Fibroblast of skin of scalp (primary cell): ENCODE results near the gene PAN2. TPM values are rescaled to one million over a fixed set of nuclear protein-coding genes. Genes with fewer than 3 reads are reported as not detected.
"Not testable (repeated sequence)": the region's sequence is repeated elsewhere in the genome, so short reads cannot be mapped to it uniquely, and the experiment has no call there.

Source experiments
- DNase-seq: peaks from one replicate; pipeline ENCODE4 v3.0.0-alpha.2; 2013
- polyA plus RNA-seq, 2 experiments: library from polyadenylated mRNA; unstranded; fragments of 120-200 nt; gene quantifications; one replicate each; pipeline ENCODE4 v1.2.1, GENCODE V29; 2013; ENCODE audit not compliant: insufficient read length in 2 of 2

PAN2 gene, protein sequence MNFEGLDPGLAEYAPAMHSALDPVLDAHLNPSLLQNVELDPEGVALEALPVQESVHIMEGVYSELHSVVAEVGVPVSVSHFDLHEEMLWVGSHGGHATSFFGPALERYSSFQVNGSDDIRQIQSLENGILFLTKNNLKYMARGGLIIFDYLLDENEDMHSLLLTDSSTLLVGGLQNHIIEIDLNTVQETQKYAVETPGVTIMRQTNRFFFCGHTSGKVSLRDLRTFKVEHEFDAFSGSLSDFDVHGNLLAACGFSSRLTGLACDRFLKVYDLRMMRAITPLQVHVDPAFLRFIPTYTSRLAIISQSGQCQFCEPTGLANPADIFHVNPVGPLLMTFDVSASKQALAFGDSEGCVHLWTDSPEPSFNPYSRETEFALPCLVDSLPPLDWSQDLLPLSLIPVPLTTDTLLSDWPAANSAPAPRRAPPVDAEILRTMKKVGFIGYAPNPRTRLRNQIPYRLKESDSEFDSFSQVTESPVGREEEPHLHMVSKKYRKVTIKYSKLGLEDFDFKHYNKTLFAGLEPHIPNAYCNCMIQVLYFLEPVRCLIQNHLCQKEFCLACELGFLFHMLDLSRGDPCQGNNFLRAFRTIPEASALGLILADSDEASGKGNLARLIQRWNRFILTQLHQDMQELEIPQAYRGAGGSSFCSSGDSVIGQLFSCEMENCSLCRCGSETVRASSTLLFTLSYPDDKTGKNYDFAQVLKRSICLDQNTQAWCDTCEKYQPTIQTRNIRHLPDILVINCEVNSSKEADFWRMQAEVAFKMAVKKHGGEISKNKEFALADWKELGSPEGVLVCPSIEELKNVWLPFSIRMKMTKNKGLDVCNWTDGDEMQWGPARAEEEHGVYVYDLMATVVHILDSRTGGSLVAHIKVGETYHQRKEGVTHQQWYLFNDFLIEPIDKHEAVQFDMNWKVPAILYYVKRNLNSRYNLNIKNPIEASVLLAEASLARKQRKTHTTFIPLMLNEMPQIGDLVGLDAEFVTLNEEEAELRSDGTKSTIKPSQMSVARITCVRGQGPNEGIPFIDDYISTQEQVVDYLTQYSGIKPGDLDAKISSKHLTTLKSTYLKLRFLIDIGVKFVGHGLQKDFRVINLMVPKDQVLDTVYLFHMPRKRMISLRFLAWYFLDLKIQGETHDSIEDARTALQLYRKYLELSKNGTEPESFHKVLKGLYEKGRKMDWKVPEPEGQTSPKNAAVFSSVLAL
- 22.0 TPM for polyA plus RNA-seq (2013, experiment 1 of 2; ENCODE audit: insufficient read length)
- polyA plus RNA-seq (2013, experiment 2 of 2; ENCODE audit: insufficient read length): 22.8 TPM

DNA sequence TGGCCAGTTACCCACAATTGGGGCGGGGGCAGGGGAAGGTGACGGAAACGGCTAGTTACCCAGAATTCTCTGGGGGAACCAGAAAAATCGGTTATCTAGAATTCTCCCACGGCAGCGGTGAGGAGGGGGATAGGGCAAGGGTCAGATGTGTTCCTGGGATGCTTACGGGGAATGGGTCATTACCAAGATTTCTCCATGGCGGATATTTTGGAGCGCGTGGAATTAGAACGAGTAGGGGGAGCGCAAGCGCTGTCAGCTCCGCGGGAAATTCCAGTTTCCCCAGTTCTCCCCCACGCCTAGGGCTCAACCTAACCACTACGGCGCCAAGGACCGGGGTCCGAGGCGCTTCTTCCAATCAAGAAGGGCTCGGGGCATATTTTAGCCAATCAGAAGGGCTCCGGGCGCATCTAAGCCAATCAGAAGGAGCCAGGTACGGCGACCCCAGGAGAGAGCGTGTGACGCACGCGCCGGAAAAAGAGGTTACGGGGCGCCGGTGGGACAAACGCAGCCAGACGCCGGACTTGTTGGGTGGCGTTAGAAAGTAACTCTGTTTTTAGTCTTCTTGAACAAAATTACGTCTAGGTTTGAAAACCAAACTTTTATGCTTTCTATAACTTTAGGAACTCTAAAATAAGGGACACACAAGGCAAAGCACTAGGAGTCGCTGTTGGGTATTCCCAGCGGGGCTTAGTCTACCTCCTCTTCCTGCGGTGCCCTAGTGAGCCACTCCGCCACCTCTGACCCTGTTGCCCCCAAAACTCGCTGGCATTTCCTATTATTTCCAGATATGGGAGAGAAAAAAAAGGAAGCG is at the start of gene PAN2:
Gene PAN2, minus strand, starts transcription at position 322 of the 811 bp plus-strand sequence. CDS start 906 bp downstream, outside the sequence.
- peak; percentile 98 for DNase-seq

DNA sequence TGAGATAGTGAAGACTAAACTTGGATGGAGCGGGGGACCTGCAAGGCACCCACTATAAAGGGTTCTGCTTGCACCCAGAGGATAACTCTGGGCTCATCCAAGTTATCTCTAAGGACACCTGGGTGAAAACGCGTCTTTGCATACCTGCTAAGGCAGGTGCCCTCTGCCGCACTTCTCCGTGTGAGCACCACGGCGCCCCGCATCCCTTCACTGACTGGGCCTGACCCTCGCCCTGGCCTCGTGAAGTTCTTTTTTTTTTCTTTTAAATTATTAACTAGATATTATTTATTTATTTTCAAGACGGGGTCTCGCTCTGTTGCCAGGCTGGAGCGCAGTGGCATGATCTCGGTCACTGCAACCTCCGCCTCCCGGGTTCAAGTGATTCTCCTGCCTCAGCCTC is 48.8 kb upstream of the PAN2 start:
- DNase-seq: no peak

DNA sequence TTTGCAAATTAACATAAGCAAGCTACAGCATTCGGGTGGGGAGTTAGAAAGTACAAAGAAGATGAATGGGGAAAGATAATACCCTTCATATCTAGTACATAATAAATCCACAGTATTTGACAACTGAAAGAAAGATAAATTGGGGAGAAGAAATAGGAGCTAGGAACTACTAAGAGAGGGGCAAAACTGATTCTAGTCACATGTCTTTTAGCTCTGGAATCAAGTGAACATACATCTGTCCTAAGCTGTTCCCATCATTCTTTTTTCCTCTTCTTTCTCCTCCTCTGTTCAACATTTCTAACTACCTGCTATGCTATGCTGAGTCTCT is 44.2 kb upstream of the PAN2 start:
- DNase-seq: no peak

DNA sequence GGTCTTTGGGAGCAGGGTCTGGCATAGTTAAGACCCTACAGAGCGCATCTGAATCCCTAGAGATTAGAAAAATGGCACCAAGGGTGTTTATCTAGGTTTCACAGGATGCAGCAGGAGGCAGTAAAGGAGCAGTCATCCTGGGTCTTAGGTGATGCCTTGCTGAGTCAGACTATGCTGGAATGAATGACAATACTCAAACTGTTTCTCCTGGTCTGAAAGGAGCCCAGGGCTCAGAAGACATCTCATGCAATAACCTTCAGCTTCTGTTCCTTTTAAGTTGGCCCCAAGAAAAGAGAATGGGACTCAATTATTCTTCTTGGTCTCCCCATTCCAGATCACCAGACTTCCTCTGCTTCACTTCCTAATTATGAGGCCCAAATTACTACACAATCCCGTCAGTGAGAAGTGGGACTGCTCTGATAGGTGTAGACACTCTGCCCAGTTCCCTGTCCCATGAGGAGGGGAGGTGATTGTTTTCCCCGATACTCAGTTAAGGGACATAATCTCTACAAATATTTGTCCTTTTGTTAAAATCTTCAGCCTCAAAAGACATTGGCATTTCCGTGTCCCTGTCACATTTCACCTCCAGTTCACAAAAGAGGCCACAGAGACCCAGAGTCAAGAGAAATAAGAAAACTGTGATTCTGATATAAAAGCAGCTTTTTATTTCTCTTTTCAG is 43.6 kb upstream of the PAN2 start:
- DNase-seq: peak; percentile 10

DNA sequence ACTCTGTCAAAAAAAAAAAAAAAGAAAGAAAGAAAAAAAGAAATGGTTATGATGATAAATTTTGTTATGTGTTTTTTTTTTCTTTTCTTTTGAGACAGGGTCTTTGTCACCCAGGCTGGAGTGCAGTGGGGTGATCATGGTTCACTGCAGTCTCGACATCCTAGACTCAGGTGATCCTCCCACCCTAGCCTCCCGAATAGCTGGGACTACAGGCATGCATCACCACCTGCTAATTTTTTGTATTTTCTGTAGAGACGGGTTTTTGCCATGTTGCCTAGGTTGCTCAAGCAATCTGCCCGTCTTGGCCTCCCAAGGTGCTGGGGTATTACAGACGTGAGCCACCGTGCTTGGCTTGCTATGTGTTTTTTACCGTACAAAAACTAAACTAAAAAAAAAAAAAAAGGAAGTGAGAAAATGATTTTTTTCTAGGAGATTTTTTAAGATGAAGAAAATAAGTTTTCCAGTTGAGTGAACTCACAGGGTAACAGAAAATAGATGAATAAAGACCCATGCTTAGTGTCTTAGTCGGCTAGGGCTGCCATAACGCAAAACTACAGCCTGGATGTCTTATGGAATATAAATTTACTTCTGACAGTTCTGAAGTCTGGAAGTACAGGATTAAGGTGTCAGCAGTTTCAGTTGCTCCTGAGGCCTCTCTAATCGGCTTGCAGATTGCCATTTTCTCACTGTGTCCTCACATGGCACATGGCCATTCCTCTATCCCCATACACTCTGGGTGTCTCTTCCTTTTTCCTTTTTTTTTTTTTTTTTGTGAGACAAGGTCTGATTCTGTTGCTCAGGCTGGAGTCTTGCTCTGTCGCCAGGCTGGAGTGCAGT is 42.0 kb upstream of the PAN2 start:
- no peak for DNase-seq

DNA sequence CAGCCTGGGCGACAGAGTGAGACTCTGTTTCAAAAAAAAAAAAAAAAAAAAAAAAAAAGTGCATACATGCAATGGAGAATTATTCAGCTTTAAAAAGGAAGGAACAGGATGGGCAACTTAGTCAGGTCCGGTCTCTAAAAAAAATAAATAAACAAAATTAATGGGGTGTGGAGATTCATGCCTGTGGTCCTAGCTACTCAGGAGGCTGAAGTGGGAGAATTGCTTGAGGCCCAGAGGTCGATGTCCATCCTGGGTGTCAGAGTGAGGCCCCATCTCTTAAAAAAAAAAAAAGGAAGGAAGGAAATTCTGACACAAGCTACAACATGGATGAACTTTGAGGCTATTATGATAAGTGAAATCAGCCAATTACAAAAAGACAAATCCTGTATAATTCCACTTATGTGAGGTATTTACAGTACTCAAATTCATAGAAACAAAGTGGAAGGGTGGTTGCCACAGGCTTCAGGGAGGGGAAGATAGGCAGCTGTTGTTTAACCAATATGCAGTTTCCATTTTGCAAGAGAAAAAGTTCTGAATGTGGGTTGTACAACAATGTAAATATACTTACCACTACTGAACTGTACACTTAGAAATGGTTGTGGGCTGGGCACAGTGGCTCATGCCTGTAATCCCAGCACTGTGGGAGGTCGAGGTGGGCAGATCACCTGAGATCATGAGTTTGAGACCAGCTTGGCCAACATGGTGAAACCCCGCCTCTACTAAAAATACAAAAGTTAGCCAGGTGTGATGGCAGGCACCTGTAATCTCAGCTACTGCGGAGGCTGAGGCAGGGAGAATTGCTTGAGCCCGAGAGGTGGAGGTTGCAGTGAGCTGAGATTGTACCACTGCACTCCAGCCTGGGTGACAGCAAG is 41.2 kb upstream of the PAN2 start:
- no peak for DNase-seq

DNA sequence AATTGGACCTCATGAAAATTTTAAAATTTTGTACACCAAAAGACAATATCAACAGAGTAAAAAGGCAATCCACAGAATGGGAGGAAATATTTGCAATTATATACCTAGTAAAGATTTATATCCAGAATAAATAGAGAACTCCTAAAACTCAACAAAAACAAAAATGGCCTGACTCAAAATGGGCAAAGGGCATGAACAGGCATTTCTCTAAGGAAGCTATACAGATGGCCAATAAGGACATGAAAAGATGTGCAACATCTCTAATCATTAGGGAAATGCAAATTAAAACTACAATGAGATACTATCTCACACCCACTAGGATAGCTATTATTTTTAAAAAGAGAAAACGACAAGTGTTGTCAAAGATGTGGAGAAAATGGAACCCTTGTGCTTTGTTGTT is 39.7 kb upstream of the PAN2 start:
- DNase-seq: no peak

DNA sequence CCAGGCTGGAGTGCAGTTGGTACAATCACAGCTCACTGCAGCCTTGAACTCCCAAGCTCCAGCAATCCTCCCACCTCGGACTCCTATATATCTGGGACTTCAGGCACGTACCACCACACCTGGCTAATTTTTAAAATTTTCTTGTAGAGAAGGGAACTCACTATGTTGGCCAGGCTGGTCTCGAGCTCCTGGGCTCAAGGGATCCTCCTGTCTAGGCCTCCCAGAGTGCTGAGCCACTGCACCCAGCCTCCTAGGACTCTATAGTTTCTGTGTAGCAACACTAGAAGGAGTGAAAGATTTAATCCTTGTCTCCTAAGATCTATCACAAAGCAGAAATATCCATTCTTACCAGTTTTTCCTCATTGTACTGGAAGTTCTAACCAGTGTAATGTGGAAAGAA is 33.1 kb upstream of the PAN2 start:
- DNase-seq: no peak

DNA sequence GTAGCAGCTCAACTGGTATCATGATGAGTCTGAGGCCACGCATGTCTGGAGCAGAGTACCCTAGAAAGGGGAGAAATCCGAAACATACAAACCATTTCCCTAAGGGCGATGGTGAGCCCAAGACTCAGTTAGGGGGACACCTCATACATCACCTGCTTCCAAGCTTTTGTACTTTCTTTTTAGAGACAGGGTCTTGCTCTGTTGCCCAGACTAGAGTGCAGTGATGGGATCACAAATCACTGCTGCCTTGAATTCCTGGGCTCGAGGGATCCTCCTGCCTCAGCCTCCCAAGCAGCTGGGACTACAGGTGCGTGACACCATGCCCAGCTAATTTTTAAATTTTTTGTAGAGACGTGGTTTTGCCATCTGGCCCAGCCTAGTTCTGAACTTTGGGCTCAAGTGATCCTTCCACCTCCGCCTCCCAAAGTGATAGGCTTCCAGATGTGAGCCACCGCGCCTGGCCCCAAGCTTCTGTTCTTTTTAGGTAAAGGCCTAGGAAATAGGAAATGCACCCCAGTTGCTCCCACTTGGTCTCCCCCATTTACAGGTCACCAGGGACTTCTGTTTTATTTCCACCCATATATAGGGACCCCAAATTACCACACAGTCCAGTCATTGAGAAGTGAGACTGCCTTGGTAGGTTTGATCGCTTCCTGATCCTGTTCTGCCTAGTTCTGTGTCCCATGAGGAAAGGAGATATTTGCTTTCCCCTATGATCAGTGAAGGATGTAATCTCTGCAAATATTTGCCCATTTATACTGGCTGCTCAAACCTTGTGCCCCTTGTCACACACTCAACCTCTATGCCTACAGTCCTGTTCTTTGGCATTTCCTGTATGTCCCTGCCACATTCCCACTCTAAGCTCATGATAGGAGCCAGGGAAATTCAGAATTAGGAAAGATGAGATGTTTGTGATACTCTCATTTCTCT is 28.6 kb upstream of the PAN2 start, which contains the start of gene APOF:
Gene APOF, minus strand, starts transcription at position 728 of the 930 bp plus-strand sequence. Its CDS starts 112 bp downstream, at position 616.
- DNase-seq: no peak

DNA sequence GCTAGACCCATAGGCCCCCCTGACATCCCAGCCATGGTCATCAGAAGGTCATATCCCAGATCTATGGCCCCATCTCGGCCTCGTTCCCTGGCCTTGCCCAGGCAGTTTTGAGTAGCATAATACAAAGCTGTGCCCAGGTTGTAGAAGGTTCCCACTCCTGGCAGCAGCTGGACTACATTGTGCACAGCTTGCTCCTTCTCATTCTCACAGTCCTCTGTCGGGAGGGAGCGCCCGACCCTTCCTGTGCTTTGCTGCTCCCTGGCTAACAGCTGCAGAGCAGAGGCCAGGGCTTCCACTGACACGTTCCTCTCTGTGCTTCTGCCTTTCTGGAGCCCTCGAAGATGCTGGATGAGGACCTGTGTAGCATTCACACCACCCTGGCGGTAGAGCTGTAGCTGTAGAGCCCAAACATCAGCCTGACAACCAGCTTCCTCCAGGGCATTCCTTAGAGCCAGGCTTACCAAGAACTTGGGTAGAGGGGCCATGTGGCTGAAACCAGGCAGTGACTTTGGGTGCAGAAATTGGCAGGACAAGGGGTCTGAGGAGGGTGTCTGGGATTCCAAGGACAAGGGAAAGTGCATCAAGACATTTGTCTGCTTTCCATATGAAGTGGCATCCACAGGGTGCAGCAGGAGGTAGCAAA is 27.8 kb upstream of the PAN2 start:
- DNase-seq: no peak

DNA sequence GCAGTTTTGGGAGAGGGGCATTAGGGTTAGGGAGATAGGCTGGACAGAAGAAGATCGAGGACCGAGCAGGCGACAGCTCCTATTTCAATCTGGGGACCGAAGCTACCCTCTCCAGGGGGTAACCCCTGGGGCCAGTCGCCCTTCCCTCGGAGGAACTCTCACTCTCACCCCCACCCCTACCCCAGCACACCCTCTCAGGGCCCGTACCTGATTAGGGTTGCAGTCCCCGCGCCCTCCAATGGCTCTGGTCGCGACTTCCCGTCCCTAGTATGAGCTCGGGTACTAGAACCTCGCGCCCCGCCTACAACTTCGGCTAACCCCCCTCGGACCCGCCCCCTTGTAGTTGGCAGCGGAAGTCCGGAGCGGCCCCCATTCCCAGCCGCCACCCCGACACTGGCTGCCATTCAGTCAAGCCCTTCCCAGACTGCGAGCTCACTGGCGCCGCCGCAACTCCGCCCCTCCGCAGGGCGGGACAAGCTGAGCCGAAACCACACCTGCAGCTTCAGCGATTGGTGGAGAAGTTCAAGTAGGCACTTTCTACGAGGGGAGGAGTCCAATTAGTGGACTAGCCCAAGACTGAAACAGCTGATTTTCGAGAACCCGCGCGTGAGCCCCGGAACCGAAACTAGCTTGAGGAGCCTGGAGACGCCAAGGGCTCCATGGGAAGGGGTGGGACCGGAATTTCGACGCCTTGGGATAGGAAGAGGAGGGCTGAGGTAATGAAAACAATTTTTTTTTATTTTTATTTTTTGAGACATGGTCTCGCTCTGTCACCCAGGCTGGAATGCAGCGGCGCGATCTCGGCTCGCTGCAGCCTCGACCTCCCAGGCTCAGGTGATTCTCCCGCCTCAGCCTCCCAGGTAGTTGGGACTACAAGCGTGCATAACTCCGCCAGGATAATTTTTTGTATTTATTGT is 26.3 kb upstream of the PAN2 start, which contains the start of gene STAT2:
Gene STAT2, minus strand, starts transcription at position 257 of the 917 bp plus-strand sequence. CDS start 3,536 bp downstream, outside the sequence.
- DNase-seq: peak; percentile 100

DNA sequence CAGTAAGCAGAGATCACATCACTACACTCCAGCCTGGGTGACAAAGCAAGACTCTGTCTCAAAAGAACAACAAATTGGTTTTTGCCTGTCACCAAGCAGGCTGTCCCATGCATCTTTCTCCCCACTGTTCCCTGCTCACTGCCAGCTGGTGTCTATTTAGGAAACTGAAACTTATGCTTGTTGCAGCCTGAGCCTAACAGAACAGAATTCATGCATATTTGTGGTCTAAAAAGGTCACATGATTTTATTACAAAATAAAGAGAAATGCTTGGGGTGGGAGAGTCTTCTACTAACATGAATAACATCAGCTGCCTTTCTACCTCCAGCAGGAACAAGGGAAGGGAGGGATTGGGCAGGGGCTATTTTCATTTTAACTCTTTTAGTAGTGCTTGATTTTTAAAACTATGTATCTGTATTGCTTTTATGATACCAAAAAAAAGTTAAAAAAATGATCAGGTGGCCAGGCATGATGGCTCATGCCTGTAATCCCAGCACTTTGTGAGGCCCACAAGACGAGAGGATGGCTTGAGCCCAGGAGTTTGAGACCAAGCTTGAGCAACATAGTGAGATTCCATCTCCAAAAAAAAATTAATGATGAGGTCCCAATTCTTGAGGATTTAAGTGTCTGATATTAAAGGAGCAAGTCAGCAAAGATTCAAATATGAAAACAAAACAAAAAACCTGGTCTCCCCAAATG is 25.2 kb upstream of the PAN2 start:
- DNase-seq: peak; percentile 88

DNA sequence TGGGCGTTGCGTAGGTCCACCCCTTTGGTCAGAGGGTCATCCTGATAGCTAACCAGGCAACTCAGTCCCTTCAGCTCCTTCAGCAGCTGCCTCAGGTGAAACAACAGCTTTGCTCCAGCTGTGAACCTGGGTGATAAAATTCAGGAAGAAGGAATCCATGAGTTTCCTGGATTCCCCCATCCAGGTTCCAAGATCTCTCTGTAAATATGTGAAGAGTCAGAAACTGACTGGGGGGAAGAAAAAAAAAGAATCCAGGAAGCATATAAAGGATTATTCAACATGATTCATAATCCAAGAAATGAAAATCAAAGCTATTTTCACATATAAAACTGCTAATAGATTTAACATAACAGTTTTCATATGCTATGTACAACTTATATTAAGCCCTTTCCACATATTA is 17.5 kb upstream of the PAN2 start:
- DNase-seq: no peak

DNA sequence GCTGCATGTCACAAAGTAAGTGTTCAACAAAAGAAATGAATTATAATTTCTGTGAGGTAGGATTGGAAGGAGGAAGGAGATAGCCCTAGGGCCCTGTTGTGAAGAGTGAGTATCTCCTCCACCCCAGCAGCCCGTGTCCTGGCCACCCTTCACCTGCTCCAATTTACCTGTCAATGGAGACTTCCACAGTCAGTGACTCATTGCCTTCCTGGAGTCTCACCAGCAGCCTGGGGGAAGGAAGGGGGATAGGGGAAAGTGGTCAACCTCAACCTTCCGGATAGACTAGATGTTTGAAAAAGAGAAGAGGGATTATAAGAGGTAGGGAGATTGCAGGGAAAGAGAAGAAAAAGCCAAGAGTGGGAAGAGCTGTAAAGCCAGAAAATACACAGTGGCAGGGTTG is 16.9 kb upstream of the PAN2 start:
- DNase-seq: no peak

DNA sequence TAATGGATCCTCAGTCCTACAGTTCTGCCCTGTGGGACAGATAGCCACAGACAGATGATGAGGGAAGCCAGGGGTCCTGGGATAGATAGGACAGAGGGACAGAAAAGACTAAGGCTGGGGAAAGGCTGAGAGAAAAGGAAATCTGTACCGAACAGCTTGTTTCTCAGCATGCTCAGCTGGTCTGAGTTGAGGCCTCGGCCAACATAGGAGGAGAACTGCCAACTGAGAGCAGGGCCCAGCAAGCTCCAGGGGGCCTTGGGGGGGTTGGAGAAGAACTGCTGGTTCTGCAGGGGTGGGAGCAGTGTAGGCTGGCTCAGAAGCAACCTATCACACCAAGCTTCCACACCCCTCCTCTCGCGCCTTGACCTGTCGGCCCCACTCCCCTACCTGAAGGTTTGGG is 15.0 kb upstream of the PAN2 start:
- DNase-seq: no peak

DNA sequence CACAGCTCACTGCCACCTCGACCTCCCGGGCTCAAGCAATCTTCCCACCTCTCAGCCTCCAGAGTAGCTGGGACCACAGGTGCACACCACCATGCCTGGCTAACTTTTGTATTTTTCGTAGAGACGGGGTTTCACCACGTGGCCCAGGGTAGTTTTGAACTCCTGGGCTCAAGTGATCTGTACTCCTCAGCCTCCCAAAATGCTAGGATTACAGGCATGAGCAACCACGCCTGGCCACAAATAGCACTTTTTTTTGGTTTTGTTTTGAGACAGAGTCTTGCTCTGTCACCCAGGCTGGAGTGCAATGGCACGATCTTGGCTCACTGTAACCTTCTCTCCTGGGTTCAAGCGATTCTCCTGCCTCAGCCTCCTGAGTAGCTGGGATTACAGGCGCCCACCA is 13.5 kb upstream of the PAN2 start:
- not testable (repeated sequence) for DNase-seq
